Uterus (tissue), 4 donors: ENCODE data around the gene RTEL1. TPM values are rescaled to one million over a fixed set of nuclear protein-coding genes. Genes with fewer than 3 reads are reported as not detected.

Experiments
- DNase-seq, 2 donors: peaks; one replicate each; pipeline ENCODE4 v3.0.0-alpha.2; 2019 to 2020
- H3K27ac ChIP-seq, 2 donors: fragments of 200-600 bp; sonication (generic); 1 replicate in 1 of 2; 2 replicates in 1 of 2; pipeline ENCODE4 v1.5.1; 2016 to 2018
- H3K27me3 ChIP-seq, 2 donors: fragments of 200-600 bp; sonication (generic); one replicate each; pipeline ENCODE4 v1.5.1; 2018 to 2019; ENCODE audit warnings: control low read depth in 1 of 2
- H3K36me3 ChIP-seq, 2 donors: fragments of 200-600 bp; sonication (generic); one replicate each; pipeline ENCODE4 v1.5.1; 2019; ENCODE audit warnings: control low read depth in 1 of 2
- H3K4me1 ChIP-seq, 2 donors: fragments of 200-600 bp; sonication (generic); one replicate each; pipeline ENCODE4 v1.5.1; 2018 to 2019; ENCODE audit warnings: control low read depth in 1 of 2
- H3K4me3 ChIP-seq, 2 donors: fragments of 200-600 bp; sonication (generic); 1 replicate in 1 of 2; 2 replicates in 1 of 2; pipeline ENCODE4 v1.5.1; 2018 to 2019; ENCODE audit warnings: mild to moderate bottlenecking in 1 of 2
- H3K9me3 ChIP-seq, 2 donors: fragments of 200-600 bp; sonication (generic); one replicate each; pipeline ENCODE4 v1.5.1; 2019; ENCODE audit warnings: control low read depth in 1 of 2
- CTCF ChIP-seq, 4 experiments: fragments of 200-600 bp in 2 of 4; fragments of 450-650 bp in 2 of 4; sonication (generic) in 2 of 4; IDR thresholded peaks; one replicate each; pipeline ENCODE4 v1.5.1; 2016 to 2019; ENCODE audit warnings: antibody characterized with exemption in 4 of 4, mild to moderate bottlenecking in 2 of 4, moderate library complexity in 1 of 4
- POLR2A ChIP-seq, 2 donors: fragments of 450-650 bp; IDR thresholded peaks; one replicate each; pipeline ENCODE4 v1.6.1; 2016; ENCODE audit warnings: antibody characterized with exemption in 2 of 2, mild to moderate bottlenecking in 1 of 2, moderate library complexity in 1 of 2
- intact Hi-C: fragments of 100-400 bp; cut with DNase I; formaldehyde crosslinking; loops from one replicate; pipeline ENCODE4 v1.15.1; 2023; ENCODE audit warnings: low total_unique reads
- total RNA-seq, 4 donors: library from RNA; depleted of rRNA in 3 of 4; stranded (reverse); fragments of >200 nt in 3 of 4; gene quantifications; one replicate each; pipeline versions ENCODE4 v1.1.0 to v1.2.4, GENCODE V29; 2014 to 2023
- donor health status: DM: yes; HTN: yes; CAD: no.

Gene RTEL1
- total RNA-seq, 4 donors from 2014 or later = 17.4 to 56.5 (median 26.6) TPM

GRCh38 chr20:63708301-63709148 is 50.4 kb downstream of the RTEL1 start:
- peak overlapping the region; percentile 40 to 87 for H3K4me3 ChIP-seq
- peak overlapping the region; percentile 50 to 94 for H3K27ac ChIP-seq
- no peaks in the 10 kb centered on the region for H3K27me3 ChIP-seq
- intact Hi-C loops = no loop called here
- H3K36me3 ChIP-seq = no peaks in the 10 kb centered on the region
- TF ChIP-seq CTCF (IDR thresholded peaks at IDR 0.05) (no peak), POLR2A (IDR thresholded peaks at IDR 0.05) (no peak)
- DNase-seq = peak in 1 of 2 donors; percentile 20
- no peaks in the 10 kb centered on the region for H3K9me3 ChIP-seq
- H3K4me1 ChIP-seq = peaks cover 6 to 8% of the 10 kb centered on the region in 2 donors

- no peaks in the 10 kb centered on the region for H3K9me3 ChIP-seq
- no peak overlapping the region for H3K27ac ChIP-seq
- H3K4me3 ChIP-seq = no peak overlapping the region
- intact Hi-C loops = no loop called here
- TF ChIP-seq POLR2A (IDR thresholded peaks at IDR 0.05) (no peak), CTCF (IDR thresholded peaks at IDR 0.05) (no peak)
- H3K4me1 ChIP-seq = peaks cover 6 to 8% of the 10 kb centered on the region in 2 donors
- H3K36me3 ChIP-seq = no peaks in the 10 kb centered on the region
- DNase-seq = no peak
- no peaks in the 10 kb centered on the region for H3K27me3 ChIP-seq
Observed at GRCh38 chr20:63709149-63709527, 51.0 kb downstream of the RTEL1 start.

GRCh38 chr20:63711085-63711645 is 53.1 kb downstream of the RTEL1 start:
- H3K27ac ChIP-seq = no peak overlapping the region
- no peaks in the 10 kb centered on the region for H3K36me3 ChIP-seq
- H3K4me1 ChIP-seq = peaks cover 6 to 8% of the 10 kb centered on the region in 2 donors
- peaks cover 0 to 8% of the 10 kb centered on the region in 2 donors for H3K9me3 ChIP-seq
- intact Hi-C loops = no loop called here
- H3K4me3 ChIP-seq = no peak overlapping the region
- TF ChIP-seq CTCF (IDR thresholded peaks at IDR 0.05) = no peak
- no peak for TF ChIP-seq POLR2A (IDR thresholded peaks at IDR 0.05)
- DNase-seq = no peak
- no peaks in the 10 kb centered on the region for H3K27me3 ChIP-seq

DNA sequence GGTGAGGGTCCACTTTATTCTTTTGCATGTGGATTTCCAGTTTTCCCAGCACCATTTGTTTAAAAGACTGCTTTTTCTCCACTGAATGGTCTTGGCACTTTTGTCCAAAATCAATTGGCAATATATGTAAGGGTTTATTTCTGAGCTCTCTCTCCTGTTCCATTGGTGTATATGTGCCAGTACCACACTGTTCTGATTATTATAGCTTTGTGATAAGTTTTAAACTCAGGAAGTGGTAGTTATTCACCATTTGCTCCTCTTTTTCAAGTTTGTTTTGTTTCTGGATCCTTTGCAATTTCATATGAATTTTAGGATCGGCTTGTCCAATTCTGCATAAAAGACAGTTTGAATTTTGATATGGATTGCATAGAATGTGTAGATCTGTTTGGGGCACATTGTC is 54.1 kb downstream of the RTEL1 start:
- intact Hi-C loops = no loop called here
- H3K36me3 ChIP-seq = no peaks in the 10 kb centered on the region
- TF ChIP-seq POLR2A (IDR thresholded peaks at IDR 0.05) (no peak), CTCF (IDR thresholded peaks at IDR 0.05) (no peak)

GRCh38 chr20:63714858-63715257 is 56.7 kb downstream of the RTEL1 start:
- TF ChIP-seq CTCF (IDR thresholded peaks at IDR 0.05) = no peak
- TF ChIP-seq POLR2A (IDR thresholded peaks at IDR 0.05) = no peak
- no peak for DNase-seq
- Histone ChIP-seq H3K36me3 (no peaks in the 10 kb centered on the region), H3K4me3 (no peak overlapping the region), H3K4me1 (no peaks in the 10 kb centered on the region), H3K27me3 (no peaks in the 10 kb centered on the region), H3K9me3 (peaks cover 0 to 21% of the 10 kb centered on the region in 2 donors), H3K27ac (no peak overlapping the region)
- intact Hi-C loops = no loop called here

More for the DNA sequence above, 54.1 kb downstream of the RTEL1 start:
- no peak overlapping the region for H3K4me3 ChIP-seq
- no peak overlapping the region for H3K27ac ChIP-seq
- H3K27me3 ChIP-seq = no peaks in the 10 kb centered on the region
- H3K9me3 ChIP-seq = peaks cover 0 to 8% of the 10 kb centered on the region in 2 donors
- no peak for DNase-seq
- H3K4me1 ChIP-seq = peaks cover 6 to 8% of the 10 kb centered on the region in 2 donors
